Urinary bladder (tissue), 4 donors: ENCODE data around the gene ATG9A. TPM values are rescaled to one million over a fixed set of nuclear protein-coding genes. Genes with fewer than 3 reads are reported as not detected.

ENCODE experiments used
- DNase-seq: peaks from one replicate; pipeline ENCODE4 v3.0.0-alpha.2; 2015; ENCODE audit errors: extremely low spot score
- H3K27ac ChIP-seq: one replicate; pipeline ENCODE4 v1.5.1; 2013; ENCODE audit warnings: low read depth, mild to moderate bottlenecking, moderate library complexity
- H3K36me3 ChIP-seq: one replicate; pipeline ENCODE4 v1.6.1; 2013; ENCODE audit warnings: mild to moderate bottlenecking, moderate library complexity; ENCODE audit not compliant: insufficient read depth
- H3K4me1 ChIP-seq: one replicate; pipeline ENCODE4 v1.6.1; 2013; ENCODE audit warnings: mild to moderate bottlenecking, moderate library complexity; ENCODE audit not compliant: insufficient read depth
- H3K4me3 ChIP-seq: one replicate; pipeline ENCODE4 v1.5.1; 2013; ENCODE audit warnings: low read depth, low read length
- WGBS: extraction: QIAGEN DNeasy Blood & Tissue Kit; methylation state at CpG from one replicate; pipeline ENCODE4 v1.1.7; 2013; 5-methylcytosine and 5-hydroxymethylcytosine counted together
- polyA plus RNA-seq: library from polyadenylated mRNA; stranded (reverse); fragments of 200-250 nt; gene quantifications from one replicate; pipeline ENCODE4 v1.2.3, GENCODE V29; 2013
- total RNA-seq: library from RNA; depleted of rRNA; stranded (reverse); fragments of >200 nt; gene quantifications from one replicate; pipeline ENCODE4 v1.2.3, GENCODE V29; 2014
- donor health status: healthy with polysubstance abuse.
- donor health status: healthy.

Gene ATG9A
- total and polyA plus RNA-seq, 2 donors = 20.7 to 54.6 TPM

DNA sequence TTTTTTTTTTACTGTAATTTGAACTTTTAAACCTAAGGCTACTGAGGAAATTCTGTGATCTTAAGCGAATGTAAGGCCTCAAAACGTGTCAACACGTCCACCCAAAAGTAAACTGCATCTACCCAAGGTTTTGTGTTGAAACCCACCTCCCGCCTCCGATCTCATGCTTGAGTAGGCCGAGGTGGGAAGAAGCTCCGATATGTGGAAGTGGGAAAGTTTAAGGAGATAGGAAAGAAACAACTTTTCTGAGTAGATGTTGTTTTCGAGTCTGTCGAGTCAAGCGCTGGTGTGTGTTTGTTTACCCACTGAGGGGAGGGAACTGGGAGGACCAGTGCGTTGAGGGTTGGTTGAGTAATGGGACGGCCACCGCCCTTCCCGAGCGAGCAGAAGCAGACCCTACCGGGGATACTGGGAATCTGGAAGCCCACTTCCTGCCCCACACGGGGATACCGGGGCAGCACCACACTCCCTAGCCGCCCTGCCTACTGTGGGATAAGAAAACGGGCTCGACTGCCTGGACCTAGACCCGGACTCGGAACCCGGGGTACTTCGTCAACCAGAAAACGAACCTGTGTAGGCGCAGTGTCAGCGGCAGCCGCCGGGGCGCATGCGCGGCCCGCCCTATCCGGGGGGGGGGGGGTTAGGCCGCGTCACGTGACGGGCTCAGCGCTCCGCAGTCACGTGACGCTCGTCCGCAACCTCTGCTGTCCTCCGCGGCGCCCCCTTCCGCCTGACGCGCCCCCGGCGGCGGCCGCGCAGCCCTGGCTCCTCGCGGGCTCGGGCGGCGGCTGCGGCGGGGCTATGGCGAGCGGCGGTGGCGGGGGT lies 51.7 kb downstream of the ATG9A start, which contains the start of gene RETREG2:
Gene RETREG2, plus strand, starts transcription at position 724 of the 825 bp plus-strand sequence. Its CDS starts 78 bp downstream, at position 802.
- DNase-seq = peak; percentile 87
- no peaks in the 10 kb centered on the region for H3K4me1 ChIP-seq
- WGBS = under 1% methylated on average over 67 of the region's 67 CpGs

DNA sequence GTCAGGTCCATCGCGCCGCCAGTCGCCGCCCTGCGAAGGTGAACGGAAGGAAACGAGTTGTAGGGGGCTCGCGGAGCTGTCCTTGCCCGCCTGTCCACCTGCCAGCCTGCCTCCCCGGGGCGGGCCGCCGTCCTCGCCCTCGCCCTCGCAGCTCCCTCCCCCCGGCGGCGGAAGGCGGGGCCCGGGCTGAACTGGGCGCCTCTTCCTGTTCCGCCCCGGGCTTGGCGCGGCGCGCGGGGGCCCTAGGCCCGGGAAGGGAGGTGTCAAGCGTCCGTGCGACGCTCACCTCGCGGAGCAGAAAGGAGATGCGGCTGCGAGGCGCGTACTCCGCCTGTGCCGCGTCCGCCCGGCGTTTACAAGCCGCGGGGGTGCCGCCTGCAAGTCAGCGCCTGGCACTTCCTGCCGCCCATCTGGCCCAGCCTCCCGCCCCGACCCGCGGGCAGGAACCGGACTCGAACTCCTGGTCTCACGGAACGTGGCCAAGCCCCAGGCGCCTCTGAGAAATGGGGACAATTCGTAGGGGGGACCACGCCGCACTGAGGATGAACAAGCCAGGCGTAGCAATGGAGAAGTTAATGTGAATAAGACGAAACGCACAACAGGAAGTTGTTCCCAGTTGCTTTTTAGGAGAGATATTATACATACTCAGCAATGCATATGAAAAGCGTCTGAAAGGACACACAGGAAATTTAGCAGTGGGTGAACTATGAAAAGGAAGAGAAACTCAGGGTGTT lies 52.5 kb downstream of the ATG9A start, which contains the start of gene CNPPD1:
Gene CNPPD1, minus strand, starts transcription at position 108 of the 734 bp plus-strand sequence. Its CDS starts 97 bp downstream, at position 11.
- Histone ChIP-seq H3K27ac (peak within 1 kb of the TSS; percentile 100), H3K36me3 (peaks cover 8% of the 10 kb centered on the region), H3K4me1 (no peaks in the 10 kb centered on the region), H3K4me3 (peak within 1 kb of the TSS; percentile 82)
- WGBS = under 1% methylated on average over 69 of the region's 69 CpGs
- no peak for DNase-seq

More for the DNA sequence above, 51.7 kb downstream of the ATG9A start, which contains the start of gene RETREG2:
- Histone ChIP-seq H3K4me3 (peak within 1 kb of the TSS; percentile 82), H3K36me3 (peaks cover 8% of the 10 kb centered on the region), H3K27ac (peak within 1 kb of the TSS; percentile 100)

DNA sequence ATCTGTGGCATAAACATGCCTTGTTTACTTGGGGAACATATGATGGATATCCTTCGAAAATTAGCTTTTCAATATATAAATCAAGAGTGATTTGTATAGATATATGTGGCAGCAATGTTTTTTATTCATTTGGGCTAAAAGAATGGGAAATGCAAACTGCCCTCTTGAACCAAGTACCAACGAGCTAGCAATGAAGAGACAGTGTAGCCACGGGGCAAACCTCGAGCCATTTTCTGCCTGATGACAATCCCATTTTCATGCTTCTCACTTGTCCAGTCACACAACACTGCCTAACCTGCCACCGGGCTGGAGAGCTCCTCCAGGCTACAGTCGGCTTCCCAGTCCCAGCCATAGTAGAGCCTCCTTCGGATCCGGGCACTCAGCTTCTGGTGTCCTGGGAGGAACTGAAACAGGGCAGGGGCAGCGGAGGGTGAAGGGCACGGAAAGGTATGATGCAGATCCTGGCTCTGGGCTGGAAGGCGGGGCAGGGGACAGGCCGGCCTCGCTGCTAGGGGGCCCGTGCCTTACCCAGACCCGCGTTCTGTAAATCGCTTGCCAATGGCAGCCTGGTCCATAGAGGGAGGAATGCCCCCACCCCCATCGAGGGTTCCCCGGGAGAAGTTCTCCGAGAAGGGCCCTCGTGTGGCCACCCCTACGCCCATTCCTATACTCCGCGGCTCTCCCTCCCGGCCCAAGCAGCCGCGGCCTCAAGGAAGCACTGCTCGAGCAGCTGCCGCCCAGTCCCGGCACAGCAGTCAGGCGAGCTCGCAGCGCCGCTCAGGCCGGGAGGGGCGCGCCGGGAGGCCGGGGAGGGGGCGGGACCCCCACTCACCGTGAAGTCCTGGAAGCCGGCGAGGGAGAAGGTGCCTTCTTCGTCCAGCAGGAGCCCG lies 53.3 kb downstream of the ATG9A start:
- H3K36me3 ChIP-seq = peaks cover 5% of the 10 kb centered on the region
- H3K4me1 ChIP-seq = no peaks in the 10 kb centered on the region
- 2% methylated on average over 44 of the region's 45 CpGs for WGBS
- H3K27ac ChIP-seq = peak overlapping the region; percentile 100
- DNase-seq = no peak
- peak overlapping the region; percentile 82 for H3K4me3 ChIP-seq

DNA sequence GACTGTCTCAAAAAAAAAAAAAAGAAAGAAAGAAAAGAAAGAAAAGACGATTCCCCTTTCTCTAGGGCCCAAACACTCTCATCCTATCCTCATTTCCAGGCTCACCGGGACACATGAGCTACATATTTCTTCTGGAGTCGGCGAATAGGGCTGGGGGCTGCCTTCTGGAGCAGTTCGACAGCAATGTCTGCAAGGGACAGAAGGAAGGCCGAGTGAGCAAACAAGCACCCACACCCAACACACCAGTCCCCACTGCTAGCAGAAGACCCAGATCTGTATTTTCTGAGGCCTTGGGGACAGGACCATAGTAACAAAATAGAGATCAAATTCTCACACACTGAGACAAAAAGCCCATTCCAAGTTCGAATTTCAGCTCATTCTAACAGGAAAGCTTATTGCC lies 54.0 kb downstream of the ATG9A start:
- Histone ChIP-seq H3K27ac (no peak overlapping the region), H3K36me3 (peaks cover 5% of the 10 kb centered on the region), H3K4me1 (no peaks in the 10 kb centered on the region), H3K4me3 (peak overlapping the region; percentile 82)
- 86% methylated on average over 7 of the region's 7 CpGs for WGBS
- DNase-seq = no peak

DNA sequence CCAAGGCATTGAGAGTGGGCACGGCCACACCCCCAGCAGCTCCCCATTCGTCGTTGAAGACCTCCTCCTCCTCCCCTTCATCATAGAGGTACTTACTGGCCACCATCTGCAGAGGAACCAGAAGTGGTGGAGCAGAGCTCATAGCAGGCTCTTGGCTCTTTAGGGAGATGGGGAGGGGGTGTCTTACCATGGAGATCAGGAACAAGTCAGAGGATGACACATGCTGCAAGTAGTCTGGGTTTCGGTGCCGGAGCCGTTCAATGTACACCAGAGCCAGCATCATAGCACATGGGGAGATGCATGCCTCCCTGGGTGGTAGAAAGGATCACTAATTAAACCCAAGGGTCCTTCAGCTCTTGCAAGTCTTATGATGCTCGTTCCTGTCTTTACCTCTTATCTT lies 54.6 kb downstream of the ATG9A start:
- DNase-seq = no peak
- no peaks in the 10 kb centered on the region for H3K4me1 ChIP-seq
- WGBS = 88% methylated on average over 7 of the region's 7 CpGs

DNA sequence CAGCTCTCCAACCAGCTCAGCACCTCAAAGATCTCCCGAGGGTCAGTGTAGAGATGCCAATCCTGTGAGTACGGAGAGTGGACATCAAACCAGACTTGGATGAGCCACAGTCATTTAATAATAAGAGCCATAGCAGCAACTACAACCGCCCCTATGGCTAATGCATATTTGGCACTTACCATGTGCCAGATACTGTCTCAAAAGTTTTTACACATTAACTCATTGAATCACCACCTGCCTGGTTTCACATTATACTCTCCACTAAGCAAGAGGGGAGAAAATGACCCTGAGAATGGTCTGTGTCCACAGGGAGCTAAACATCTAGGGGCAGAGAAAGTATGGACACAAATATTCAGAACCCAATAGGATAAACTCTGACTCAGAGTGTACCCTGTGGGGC lies 55.3 kb downstream of the ATG9A start:
- Histone ChIP-seq H3K36me3 (peaks cover 5% of the 10 kb centered on the region), H3K27ac (no peak overlapping the region), H3K4me1 (no peaks in the 10 kb centered on the region), H3K4me3 (no peak overlapping the region)
- 92% methylated on average over 3 of the region's 3 CpGs for WGBS
- DNase-seq = no peak

More for the DNA sequence above, 54.6 kb downstream of the ATG9A start:
- no peak overlapping the region for H3K27ac ChIP-seq
- H3K36me3 ChIP-seq = peaks cover 5% of the 10 kb centered on the region
- H3K4me3 ChIP-seq = no peak overlapping the region

DNA sequence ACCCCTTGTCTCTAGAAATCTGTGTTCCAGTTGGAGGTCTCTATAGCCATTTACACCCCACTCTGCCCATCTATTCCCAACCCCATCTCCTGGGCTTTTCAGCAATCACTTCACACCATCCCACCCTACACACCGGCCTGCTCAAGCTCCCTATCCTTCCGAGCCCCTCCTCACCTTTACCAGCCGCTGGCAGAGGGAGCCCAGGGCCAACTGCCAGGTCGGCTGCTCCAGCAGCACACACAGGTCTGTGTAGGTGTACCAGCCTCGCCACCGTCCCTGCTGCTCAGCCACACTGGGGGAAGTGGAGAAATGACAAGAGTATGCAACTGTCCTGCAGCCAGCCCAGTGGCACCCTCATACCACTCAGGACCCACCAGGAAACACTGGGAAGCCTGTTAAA lies 56.3 kb downstream of the ATG9A start:
- no peak for DNase-seq
- no peak overlapping the region for H3K27ac ChIP-seq

DNA sequence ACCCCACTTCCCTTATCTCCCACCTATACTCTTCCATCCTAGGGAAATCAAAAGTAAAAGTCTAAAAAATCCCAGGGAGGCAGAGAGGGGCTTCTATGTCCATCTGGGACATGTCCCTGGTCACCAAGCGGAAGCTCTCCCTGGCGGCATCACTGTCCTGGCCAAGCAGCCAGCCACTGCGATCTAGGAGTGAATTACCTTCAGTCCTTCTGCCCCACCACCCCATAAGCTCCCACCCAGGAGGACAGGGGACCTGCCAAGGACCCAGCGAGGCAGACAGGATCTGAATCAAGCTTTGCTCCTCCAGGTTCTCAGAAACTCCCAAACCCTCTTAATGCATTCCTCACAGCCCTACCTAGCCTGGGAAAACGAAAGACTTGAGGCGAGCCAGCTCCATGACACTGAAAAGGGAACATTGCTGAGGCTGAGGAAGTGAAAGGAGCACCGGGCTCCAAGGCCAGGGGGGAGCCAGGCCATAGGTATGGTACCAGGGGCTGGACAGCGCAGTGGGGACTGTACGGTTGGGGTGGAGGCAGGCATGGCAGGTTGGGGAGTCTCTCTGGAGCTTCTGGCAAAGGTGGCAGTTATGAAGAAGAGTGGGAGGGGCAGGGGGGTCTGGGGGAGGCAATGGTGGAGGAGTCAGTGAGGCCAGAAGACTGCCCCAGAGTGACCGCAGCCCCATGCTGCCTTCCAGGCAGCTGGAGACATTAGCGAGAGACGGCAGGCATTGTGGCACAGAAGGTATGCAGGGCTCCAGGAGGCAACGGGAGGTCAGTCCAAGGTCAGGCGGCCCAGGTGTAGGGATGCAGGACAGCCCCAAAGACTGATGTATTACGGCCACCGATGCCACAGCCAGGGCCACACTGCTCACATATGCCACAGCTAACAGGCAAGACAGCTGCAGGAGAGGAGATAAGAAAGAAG lies 56.9 kb downstream of the ATG9A start:
- WGBS = 87% methylated on average over 16 of the region's 16 CpGs
- H3K36me3 ChIP-seq = peaks cover 5% of the 10 kb centered on the region
- no peak overlapping the region for H3K4me3 ChIP-seq
- no peaks in the 10 kb centered on the region for H3K4me1 ChIP-seq
- no peak overlapping the region for H3K27ac ChIP-seq
- no peak for DNase-seq

More for the DNA sequence above, 56.3 kb downstream of the ATG9A start:
- H3K4me1 ChIP-seq = no peaks in the 10 kb centered on the region
- H3K4me3 ChIP-seq = no peak overlapping the region
- 94% methylated on average over 6 of the region's 6 CpGs for WGBS
- peaks cover 5% of the 10 kb centered on the region for H3K36me3 ChIP-seq

DNA sequence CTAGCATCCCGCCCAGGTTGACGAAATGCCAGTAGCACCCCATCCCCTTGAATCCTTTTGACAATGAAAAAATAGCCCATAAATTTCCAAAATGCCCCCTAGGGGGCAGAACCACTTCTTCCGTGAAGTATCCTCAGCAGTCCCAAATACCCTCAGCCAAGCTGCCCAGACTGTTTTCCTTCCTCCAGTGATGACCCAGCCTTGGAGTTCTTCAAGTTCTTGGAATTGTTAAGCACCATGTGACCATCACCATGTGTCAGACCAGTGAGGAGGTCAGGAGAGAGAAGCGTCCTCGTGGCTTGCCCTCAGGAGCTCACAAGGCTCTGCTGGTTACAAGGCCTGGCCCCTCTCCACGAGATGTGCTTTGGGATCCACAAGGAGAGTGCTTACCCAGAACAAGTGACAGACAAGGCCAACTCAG lies 58.2 kb downstream of the ATG9A start:
- no peak overlapping the region for H3K4me3 ChIP-seq
- 25% methylated on average over 6 of the region's 6 CpGs for WGBS
- no peak for DNase-seq
- peaks cover 5% of the 10 kb centered on the region for H3K36me3 ChIP-seq
- H3K27ac ChIP-seq = peak overlapping the region; percentile 42
- H3K4me1 ChIP-seq = no peaks in the 10 kb centered on the region

DNA sequence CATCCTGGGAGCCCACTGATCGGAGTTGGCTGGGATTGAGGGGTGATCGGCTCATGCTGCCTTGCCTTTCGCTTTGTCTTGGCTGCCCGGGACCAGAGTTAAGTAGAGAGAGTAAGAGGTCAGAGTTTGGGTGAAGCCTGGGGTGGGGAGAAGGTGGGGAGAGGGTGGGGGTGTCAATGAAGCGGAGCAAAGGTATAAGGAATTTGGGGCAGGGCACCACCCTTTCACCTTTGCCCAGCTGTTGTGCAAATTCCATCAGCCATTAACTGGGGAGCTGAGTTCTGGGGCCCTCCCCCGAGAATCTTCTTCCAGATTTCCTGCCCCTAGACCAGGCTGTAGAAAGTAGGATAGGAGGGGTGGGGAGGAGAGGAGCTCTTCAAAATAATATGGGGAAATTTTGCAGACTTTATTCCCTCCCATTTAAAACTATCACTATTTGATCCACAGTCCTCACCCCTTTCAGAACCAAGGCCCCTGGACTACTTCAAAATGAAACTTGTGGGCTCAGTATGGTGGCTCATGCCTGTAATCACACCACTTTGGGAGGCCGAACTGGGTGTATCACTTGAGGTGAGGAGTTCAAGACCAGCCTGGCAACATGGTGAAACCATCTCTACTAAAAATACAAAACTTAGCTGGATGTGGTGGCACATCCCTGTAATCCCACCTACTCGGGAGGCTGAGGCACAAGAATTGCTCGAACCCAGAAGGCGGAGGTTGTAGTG lies 59.3 kb downstream of the ATG9A start, which contains the start of gene SLC23A3:
Gene SLC23A3, minus strand, starts transcription at position 100 of the 725 bp plus-strand sequence. Its CDS starts 45 bp downstream, at position 55.
- WGBS = 88% methylated on average over 10 of the region's 10 CpGs
- Histone ChIP-seq H3K36me3 (peaks cover 5% of the 10 kb centered on the region), H3K27ac (no peak within 1 kb of the TSS), H3K4me3 (no peak within 1 kb of the TSS), H3K4me1 (no peaks in the 10 kb centered on the region)
- DNase-seq = no peak
